GM18861 (cell line): ENCODE results near the gene C1QTNF12.

Experiments
- ATAC-seq: cut with Tn5 transposase; IDR thresholded peaks from one replicate; pipeline ENCODE4 v1.9.1; 2021; ENCODE audit not compliant: unreplicated experiment

Gene C1QTNF12

GRCh38 chr1:1282998-1283397 is 36.5 kb upstream of the C1QTNF12 start:
- no peak for ATAC-seq

GRCh38 chr1:1281533-1282321 is 35.2 kb upstream of the C1QTNF12 start:
- no peak for ATAC-seq

GRCh38 chr1:1280782-1281481 is 34.4 kb upstream of the C1QTNF12 start:
- ATAC-seq: no peak

- ATAC-seq: no peak
Observed at GRCh38 chr1:1279028-1279427, 32.5 kb upstream of the C1QTNF12 start.

GRCh38 chr1:1278620-1279019 is 32.1 kb upstream of the C1QTNF12 start:
- ATAC-seq: no peak

- ATAC-seq: no peak
Observed at GRCh38 chr1:1275836-1276235, 29.3 kb upstream of the C1QTNF12 start.

- no peak for ATAC-seq
Observed at GRCh38 chr1:1274931-1275431, 28.5 kb upstream of the C1QTNF12 start.

- ATAC-seq: no peak
Observed at GRCh38 chr1:1274299-1274930, 27.9 kb upstream of the C1QTNF12 start.

- peak; percentile 58 for ATAC-seq
Observed at GRCh38 chr1:1273512-1274298, 27.2 kb upstream of the C1QTNF12 start, which contains the start of gene UBE2J2. Gene UBE2J2 (minus strand): TSS chr1:1273854. CDS start chr1:1267992, 5,862 bp downstream.

- ATAC-seq: peak; percentile 4
Observed at GRCh38 chr1:1273209-1273511, 26.6 kb upstream of the C1QTNF12 start.

GRCh38 chr1:1272341-1273208 is 26.1 kb upstream of the C1QTNF12 start:
- no peak for ATAC-seq

- no peak for ATAC-seq
Observed at GRCh38 chr1:1270813-1271212, 24.3 kb upstream of the C1QTNF12 start.

- ATAC-seq: no peak
Observed at GRCh38 chr1:1268284-1268682, 21.8 kb upstream of the C1QTNF12 start.

- no peak for ATAC-seq
Observed at GRCh38 chr1:1267488-1268283, 21.2 kb upstream of the C1QTNF12 start.

- ATAC-seq: no peak
Observed at GRCh38 chr1:1264868-1265272, 18.3 kb upstream of the C1QTNF12 start.

GRCh38 chr1:1264026-1264425 is 17.5 kb upstream of the C1QTNF12 start:
- ATAC-seq: no peak

GRCh38 chr1:1262758-1263157 is 16.2 kb upstream of the C1QTNF12 start:
- ATAC-seq: no peak

- no peak for ATAC-seq
Observed at GRCh38 chr1:1262071-1262470, 15.5 kb upstream of the C1QTNF12 start.

GRCh38 chr1:1260843-1261560 is 14.5 kb upstream of the C1QTNF12 start:
- no peak for ATAC-seq
